Naive thymus-derived CD4-positive, alpha-beta T cell (primary cell): ENCODE measurements around the gene AGAP1. TPM values are rescaled to one million over a fixed set of nuclear protein-coding genes. Genes with fewer than 3 reads are reported as not detected.

Source experiments
- ATAC-seq: fragments of 150-1000 bp; cut with Tn5 transposase; 2 replicates; pipeline ENCODE4 v1.10.0; 2021; ENCODE audit warnings: mild to moderate bottlenecking, moderate library complexity
- CTCF ChIA-PET: fragments of 350-600 bp; sonication (Branson Sonifier 250); formaldehyde crosslinking; loops from one replicate; lab custom pipeline; 2021; ENCODE audit warnings: antibody characterized with exemption; lab: Charles Lee
- POLR2A ChIA-PET: fragments of 350-600 bp; sonication (Branson Sonifier 250); formaldehyde crosslinking; loops from one replicate; lab custom pipeline; 2021; ENCODE audit warnings: antibody characterized with exemption, inconsistent platforms; lab: Charles Lee
- DNase-seq, 9 donors: peaks; one replicate each; pipeline versions ENCODE4 v3.0.0 to v3.0.0-alpha.2; 2020 to 2022; ENCODE audit warnings: mixed read lengths in 1 of 9
- H3K27ac ChIP-seq: one replicate; pipeline ENCODE4 v1.7.0; 2013; ENCODE audit warnings: mild to moderate bottlenecking, low read depth, low read length, moderate library complexity
- H3K27me3 ChIP-seq, 2 donors: one replicate each; pipeline ENCODE4 v1.7.0; 2013; ENCODE audit warnings: low read length in 2 of 2, mild to moderate bottlenecking in 2 of 2, moderate library complexity in 2 of 2; ENCODE audit not compliant: control insufficient read depth in 2 of 2, insufficient read depth in 2 of 2
- H3K36me3 ChIP-seq, 3 experiments: 1 replicate in 2 of 3; 2 replicates in 1 of 3; pipeline ENCODE4 v1.7.0; 2013; ENCODE audit warnings: low read length in 3 of 3, mild to moderate bottlenecking in 3 of 3, moderate library complexity in 1 of 3; ENCODE audit not compliant: insufficient read depth in 3 of 3, control insufficient read depth in 2 of 3
- H3K4me1 ChIP-seq, 2 donors: one replicate each; pipeline ENCODE4 v1.7.0; 2013; ENCODE audit warnings: low read length in 2 of 2, mild to moderate bottlenecking in 2 of 2, moderate library complexity in 1 of 2; ENCODE audit not compliant: control insufficient read depth in 2 of 2, insufficient read depth in 2 of 2
- H3K4me3 ChIP-seq: 2 replicates; pipeline ENCODE4 v1.7.0; 2013; ENCODE audit warnings: mild to moderate bottlenecking, low read length
- H3K9me3 ChIP-seq, 3 experiments: 1 replicate in 2 of 3; 2 replicates in 1 of 3; pipeline ENCODE4 v1.7.0; 2013; ENCODE audit warnings: low read length in 3 of 3; ENCODE audit not compliant: control insufficient read depth in 2 of 3
- H3K27ac Mint-ChIP-seq, 9 donors: one replicate each; pipeline ENCODE4 v1.8.0; 2020 to 2022; ENCODE audit warnings: mixed read lengths in 9 of 9, mild to moderate bottlenecking in 8 of 9, moderate library complexity in 5 of 9, inconsistent platforms in 2 of 9
- H3K27me3 Mint-ChIP-seq, 5 donors: one replicate each; pipeline ENCODE4 v1.8.0; 2021 to 2022; ENCODE audit warnings: mixed read lengths in 5 of 5, mild to moderate bottlenecking in 1 of 5
- H3K36me3 Mint-ChIP-seq, 5 donors: one replicate each; pipeline ENCODE4 v1.8.0; 2020 to 2022; ENCODE audit warnings: mixed read lengths in 5 of 5, mild to moderate bottlenecking in 3 of 5, inconsistent platforms in 1 of 5
- H3K4me1 Mint-ChIP-seq, 7 donors: one replicate each; pipeline ENCODE4 v1.8.0; 2020 to 2022; ENCODE audit warnings: mixed read lengths in 7 of 7, mild to moderate bottlenecking in 3 of 7, inconsistent platforms in 1 of 7
- H3K4me3 Mint-ChIP-seq, 10 donors: one replicate each; pipeline ENCODE4 v1.8.0; 2020 to 2022; ENCODE audit warnings: mild to moderate bottlenecking in 10 of 10, mixed read lengths in 10 of 10, moderate library complexity in 6 of 10, inconsistent platforms in 2 of 10
- H3K9me3 Mint-ChIP-seq, 11 donors: one replicate each; pipeline ENCODE4 v1.8.0; 2020 to 2022; ENCODE audit warnings: mixed read lengths in 11 of 11, mild to moderate bottlenecking in 4 of 11, inconsistent platforms in 1 of 11, moderate library complexity in 1 of 11
- intact Hi-C, 2 donors: fragments of 100-400 bp; cut with micrococcal nuclease; formaldehyde crosslinking; loops; one replicate each; pipeline ENCODE4 v1.15.1; 2023
- polyA plus RNA-seq, 2 donors: library from polyadenylated mRNA; unstranded; fragments of 300-500 nt; fragmentation: Illumina TruSeq; gene quantifications; one replicate each; pipeline ENCODE4 v1.2.3, GENCODE V29; 2021
- total RNA-seq, 6 experiments: library from RNA in 5 of 6; stranded (reverse) in 5 of 6; gene quantifications; 1 replicate in 5 of 6; 2 replicates in 1 of 6; pipeline ENCODE4 v1.2.3 and lab custom pipeline; 2021 to 2026

AGAP1 gene
- total and polyA plus RNA-seq, 7 experiments from 2014 or later, result 0.35 to 9.6 (median 0.85) TPM; not detected in 2

GRCh38 chr2:236102971-236103370 lies 609.1 kb downstream of the AGAP1 start:
- Histone ChIP-seq H3K27me3 (no peaks in the 10 kb centered on the region), H3K36me3 (no peaks in the 10 kb centered on the region), H3K4me3 (no peak overlapping the region), H3K9me3 (no peaks in the 10 kb centered on the region), H3K27ac (no peak overlapping the region), H3K4me1 (no peaks in the 10 kb centered on the region)
- no peaks in the 10 kb centered on the region for H3K36me3 Mint-ChIP-seq
- H3K9me3 Mint-ChIP-seq, result peaks cover 0 to 1% (median 0%) of the 10 kb centered on the region in 11 donors
- no peak overlapping the region for H3K4me3 Mint-ChIP-seq
- peak overlapping the region in 1 of 9 donors; percentile 55 for H3K27ac Mint-ChIP-seq
- DNase-seq (no peak), ATAC-seq (no peak)
- CTCF ChIA-PET, result no interaction called here
- intact Hi-C loops, result no loop called here
- POLR2A ChIA-PET, result no interaction called here
- H3K4me1 Mint-ChIP-seq, result no peaks in the 10 kb centered on the region
- H3K27me3 Mint-ChIP-seq, result peaks cover 0 to 17% (median 4%) of the 10 kb centered on the region in 5 donors

DNA sequence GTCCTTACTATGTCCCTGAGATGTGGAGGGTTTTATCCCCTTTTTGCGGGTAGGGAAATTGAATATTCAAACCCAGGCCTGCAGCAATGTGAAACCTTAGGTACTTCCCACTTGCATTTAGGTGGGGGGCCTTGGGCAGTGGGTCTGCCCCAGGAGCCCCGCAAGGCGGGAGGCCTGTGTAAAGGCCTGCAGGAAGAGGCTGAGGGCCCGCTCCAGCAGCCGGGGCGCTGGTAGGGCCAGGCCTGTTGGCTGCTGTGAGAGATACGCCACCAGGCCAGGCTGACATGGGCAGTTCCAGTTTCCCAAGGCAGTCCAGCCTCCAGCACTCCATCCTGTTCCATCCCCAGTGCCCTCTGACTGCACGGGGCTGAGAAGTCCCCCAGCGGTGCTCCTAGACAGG lies 610.1 kb downstream of the AGAP1 start:
- Histone ChIP-seq H3K27me3 (no peaks in the 10 kb centered on the region), H3K27ac (no peak overlapping the region), H3K4me3 (no peak overlapping the region), H3K9me3 (no peaks in the 10 kb centered on the region), H3K36me3 (no peaks in the 10 kb centered on the region), H3K4me1 (no peaks in the 10 kb centered on the region)
- intact Hi-C loops, result no loop called here
- Mint-ChIP-seq H3K4me1 (no peaks in the 10 kb centered on the region), H3K4me3 (no peak overlapping the region), H3K27ac (no peak overlapping the region), H3K36me3 (no peaks in the 10 kb centered on the region), H3K9me3 (peaks cover 0 to 1% (median 0%) of the 10 kb centered on the region in 11 donors), H3K27me3 (peaks cover 8 to 24% (median 9%) of the 10 kb centered on the region in 5 donors)
- DNase-seq, result no peak
- ChIA-PET CTCF (no interaction called here), POLR2A (no interaction called here)
- ATAC-seq, result no peak

DNA sequence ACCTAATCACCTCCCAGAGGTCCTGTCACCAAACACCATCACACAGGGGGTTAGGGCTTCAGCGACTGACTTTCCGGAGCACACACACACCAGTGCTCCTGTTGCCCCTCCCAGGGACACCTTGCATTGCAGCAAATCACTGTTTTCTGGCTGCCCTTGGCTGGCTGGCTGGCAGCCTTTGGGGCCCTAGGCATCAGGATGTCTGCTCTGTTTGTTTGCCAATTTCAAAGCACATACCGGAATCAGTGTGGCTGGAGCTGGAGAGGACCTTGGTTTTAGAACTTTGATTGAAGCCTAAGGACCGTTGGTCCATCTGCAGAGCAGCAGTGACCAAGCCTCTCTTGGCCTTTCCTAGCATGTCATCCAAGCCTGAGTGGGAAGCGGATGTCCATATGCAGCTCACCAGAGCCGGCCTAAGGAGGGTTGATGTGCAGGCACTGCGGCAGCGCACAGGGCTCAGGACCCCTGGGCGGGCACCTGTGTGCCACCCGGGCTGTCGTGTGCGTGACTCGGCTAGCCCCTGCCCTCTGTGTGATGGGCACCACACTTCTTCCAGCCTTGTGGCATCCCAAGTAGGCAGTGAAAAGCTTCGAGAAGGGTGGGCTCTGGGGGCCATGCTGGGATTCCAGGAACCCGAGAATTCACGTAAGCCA lies 612.2 kb downstream of the AGAP1 start:
- H3K27me3 Mint-ChIP-seq, result peaks cover 8 to 24% (median 10%) of the 10 kb centered on the region in 5 donors

GRCh38 chr2:236106761-236107160 lies 612.9 kb downstream of the AGAP1 start:
- H3K27ac Mint-ChIP-seq, result no peak overlapping the region
- H3K4me3 ChIP-seq, result no peak overlapping the region
- H3K4me3 Mint-ChIP-seq, result no peak overlapping the region
- POLR2A ChIA-PET, result no interaction called here
- intact Hi-C loops, result no loop called here
- H3K27me3 Mint-ChIP-seq, result peaks cover 8 to 23% (median 10%) of the 10 kb centered on the region in 5 donors
- no peaks in the 10 kb centered on the region for H3K36me3 Mint-ChIP-seq
- DNase-seq (no peak), ATAC-seq (peak; percentile 13)
- H3K36me3 ChIP-seq, result no peaks in the 10 kb centered on the region
- no peaks in the 10 kb centered on the region for H3K4me1 Mint-ChIP-seq
- CTCF ChIA-PET, result no interaction called here
- no peaks in the 10 kb centered on the region for H3K9me3 ChIP-seq
- H3K4me1 ChIP-seq, result no peaks in the 10 kb centered on the region
- H3K27ac ChIP-seq, result no peak overlapping the region
- no peaks in the 10 kb centered on the region for H3K27me3 ChIP-seq
- H3K9me3 Mint-ChIP-seq, result peaks cover 0 to 4% (median 0%) of the 10 kb centered on the region in 11 donors

More for the DNA sequence above, 612.2 kb downstream of the AGAP1 start:
- no peak for ATAC-seq
- Histone ChIP-seq H3K27ac (no peak overlapping the region), H3K4me3 (no peak overlapping the region), H3K27me3 (no peaks in the 10 kb centered on the region), H3K4me1 (no peaks in the 10 kb centered on the region), H3K9me3 (no peaks in the 10 kb centered on the region), H3K36me3 (no peaks in the 10 kb centered on the region)
- ChIA-PET POLR2A (no interaction called here), CTCF (no interaction called here)
- Mint-ChIP-seq H3K9me3 (peaks cover 0 to 4% (median 0%) of the 10 kb centered on the region in 11 donors), H3K4me3 (no peak overlapping the region), H3K4me1 (no peaks in the 10 kb centered on the region), H3K36me3 (no peaks in the 10 kb centered on the region), H3K27ac (no peak overlapping the region)
- intact Hi-C loops, result no loop called here
- no peak for DNase-seq

- Mint-ChIP-seq H3K27ac (no peak overlapping the region), H3K36me3 (no peaks in the 10 kb centered on the region), H3K9me3 (peaks cover 0 to 5% (median 0%) of the 10 kb centered on the region in 11 donors), H3K4me3 (no peak overlapping the region), H3K4me1 (no peaks in the 10 kb centered on the region), H3K27me3 (peaks cover 8 to 23% (median 10%) of the 10 kb centered on the region in 5 donors)
- POLR2A ChIA-PET, result no interaction called here
- intact Hi-C loops, result no loop called here
- Histone ChIP-seq H3K9me3 (no peaks in the 10 kb centered on the region), H3K4me3 (no peak overlapping the region), H3K27ac (no peak overlapping the region), H3K27me3 (no peaks in the 10 kb centered on the region), H3K36me3 (no peaks in the 10 kb centered on the region), H3K4me1 (no peaks in the 10 kb centered on the region)
- no peak for ATAC-seq
- CTCF ChIA-PET, result no interaction called here
- no peak for DNase-seq
Measured at GRCh38 chr2:236107536-236107935, 613.7 kb downstream of the AGAP1 start.

DNA sequence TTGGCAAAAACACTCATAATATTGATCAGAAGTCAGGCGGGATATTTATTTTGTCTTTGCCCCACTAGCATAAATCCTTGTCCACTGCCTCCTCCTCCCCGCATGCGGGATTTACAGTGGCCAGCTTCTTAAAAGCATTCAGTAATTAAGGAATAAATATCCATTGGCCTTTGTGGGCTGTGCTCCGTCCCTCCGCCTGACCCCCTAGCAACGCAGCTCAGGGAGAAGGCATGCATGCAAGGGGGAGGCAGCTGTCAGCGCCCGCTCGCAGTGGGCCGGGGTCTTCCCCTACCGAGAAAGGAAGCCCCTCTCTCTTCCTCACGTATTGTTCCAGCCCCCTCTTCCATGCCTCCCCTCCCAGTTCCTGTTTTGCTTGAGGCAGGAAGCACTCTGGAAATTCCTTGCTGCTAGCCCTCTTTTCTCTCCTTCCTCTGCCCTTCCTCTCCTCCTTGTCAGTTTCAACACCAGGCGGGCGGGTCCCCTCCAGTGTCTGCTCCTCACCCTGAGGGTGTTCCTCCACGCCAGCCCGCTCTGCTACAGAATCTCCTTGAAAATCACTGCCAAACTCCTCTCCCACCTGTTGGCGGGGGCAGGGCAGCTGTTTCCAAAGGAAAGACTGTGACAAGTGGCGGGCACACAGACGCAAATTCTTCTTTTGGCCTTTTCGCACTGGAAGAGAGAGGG lies 614.2 kb downstream of the AGAP1 start:
- no peaks in the 10 kb centered on the region for H3K27me3 ChIP-seq
- Mint-ChIP-seq H3K27ac (no peak overlapping the region), H3K4me1 (no peaks in the 10 kb centered on the region), H3K9me3 (peaks cover 0 to 8% (median 0%) of the 10 kb centered on the region in 11 donors), H3K4me3 (no peak overlapping the region), H3K27me3 (peaks cover 8 to 23% (median 10%) of the 10 kb centered on the region in 5 donors), H3K36me3 (no peaks in the 10 kb centered on the region)
- no peak overlapping the region for H3K27ac ChIP-seq
- intact Hi-C loops, result no loop called here
- POLR2A ChIA-PET, result no interaction called here
- no peak overlapping the region for H3K4me3 ChIP-seq
- CTCF ChIA-PET, result no interaction called here
- no peaks in the 10 kb centered on the region for H3K4me1 ChIP-seq
- H3K9me3 ChIP-seq, result no peaks in the 10 kb centered on the region
- ATAC-seq (no peak), DNase-seq (no peak)
- H3K36me3 ChIP-seq, result no peaks in the 10 kb centered on the region

- ChIA-PET POLR2A (no interaction called here), CTCF (no interaction called here)
- H3K27ac Mint-ChIP-seq, result no peak overlapping the region
Measured at GRCh38 chr2:236109061-236109460, 615.2 kb downstream of the AGAP1 start.

More at GRCh38 chr2:236109061-236109460, 615.2 kb downstream of the AGAP1 start:
- Mint-ChIP-seq H3K9me3 (peaks cover 0 to 8% (median 0%) of the 10 kb centered on the region in 11 donors), H3K4me3 (no peak overlapping the region), H3K36me3 (no peaks in the 10 kb centered on the region), H3K4me1 (no peaks in the 10 kb centered on the region), H3K27me3 (peaks cover 8 to 23% (median 10%) of the 10 kb centered on the region in 5 donors)
- ATAC-seq (no peak), DNase-seq (no peak)
- H3K27ac ChIP-seq, result no peak overlapping the region
- no peaks in the 10 kb centered on the region for H3K27me3 ChIP-seq
- H3K4me3 ChIP-seq, result no peak overlapping the region
- intact Hi-C loops, result no loop called here
- no peaks in the 10 kb centered on the region for H3K4me1 ChIP-seq
- H3K36me3 ChIP-seq, result no peaks in the 10 kb centered on the region
- no peaks in the 10 kb centered on the region for H3K9me3 ChIP-seq
